GM21367 (cell line): ENCODE data around the gene RALGDS.

ENCODE experiments used
- ATAC-seq: cut with Tn5 transposase; IDR thresholded peaks from one replicate; pipeline ENCODE4 v1.9.1; 2021; ENCODE audit not compliant: unreplicated experiment

The RALGDS gene

GRCh38 chr9:133151601-133152525 lies 30.8 kb upstream of the RALGDS start:
- ATAC-seq = no peak

GRCh38 chr9:133151041-133151440 lies 30.0 kb upstream of the RALGDS start:
- ATAC-seq = no peak

- ATAC-seq = peak; percentile 61
Observed at GRCh38 chr9:133149130-133150015, 28.3 kb upstream of the RALGDS start.

GRCh38 chr9:133148199-133149129 lies 27.4 kb upstream of the RALGDS start:
- peak; percentile 12 for ATAC-seq

GRCh38 chr9:133147412-133148198 lies 26.6 kb upstream of the RALGDS start:
- ATAC-seq = no peak

GRCh38 chr9:133146746-133147411 lies 25.8 kb upstream of the RALGDS start:
- ATAC-seq = no peak

GRCh38 chr9:133144904-133145851 lies 24.1 kb upstream of the RALGDS start:
- no peak for ATAC-seq

- peak; percentile 30 for ATAC-seq
Observed at GRCh38 chr9:133144142-133144903, 23.3 kb upstream of the RALGDS start.

GRCh38 chr9:133143639-133144141 lies 22.6 kb upstream of the RALGDS start:
- ATAC-seq = no peak

- no peak for ATAC-seq
Observed at GRCh38 chr9:133142684-133143622, 21.9 kb upstream of the RALGDS start.

GRCh38 chr9:133141833-133142595 lies 21.0 kb upstream of the RALGDS start:
- ATAC-seq = no peak

GRCh38 chr9:133140606-133141005 lies 19.6 kb upstream of the RALGDS start:
- no peak for ATAC-seq

GRCh38 chr9:133140174-133140505 lies 19.1 kb upstream of the RALGDS start:
- no peak for ATAC-seq

GRCh38 chr9:133139246-133140173 lies 18.5 kb upstream of the RALGDS start:
- no peak for ATAC-seq
